Mesodermal cell (in vitro differentiated cells): ENCODE results near the gene MIAT.
A peak's percentile ranks its signal among the peaks of the same experiment; 100 is the strongest.

ENCODE experiments used
- H3K27ac ChIP-seq: 2 replicates; pipeline ENCODE4 v1.7.0; 2013; ENCODE audit warnings: mild to moderate bottlenecking, low read depth, low read length, moderate library complexity; ENCODE audit not compliant: severe bottlenecking
- H3K36me3 ChIP-seq: 2 replicates; pipeline ENCODE4 v1.7.1; 2013; ENCODE audit warnings: mild to moderate bottlenecking, low read length, moderate library complexity; ENCODE audit not compliant: control insufficient read depth, insufficient read depth
- H3K4me1 ChIP-seq: one replicate; pipeline ENCODE4 v1.7.1; 2013; ENCODE audit warnings: mild to moderate bottlenecking, low read length; ENCODE audit not compliant: insufficient read depth, control insufficient read depth, poor library complexity, severe bottlenecking
- H3K4me3 ChIP-seq: 2 replicates; pipeline ENCODE4 v1.7.0; 2013; ENCODE audit warnings: low read length, control low read depth, mild to moderate bottlenecking; ENCODE audit not compliant: insufficient read depth, poor library complexity, severe bottlenecking; ENCODE audit errors: extremely low read depth
- H3K9me3 ChIP-seq: 2 replicates; pipeline ENCODE4 v1.7.1; 2013; ENCODE audit warnings: mild to moderate bottlenecking, low read length, moderate library complexity; ENCODE audit not compliant: control insufficient read depth
- WGBS, 2 experiments: methylation state at CpG; one replicate each; pipeline ENCODE4 v1.1.5; 2013; ENCODE audit warnings: missing lambda C conversion rate in 2 of 2; ENCODE audit not compliant: insufficient coverage in 2 of 2; 5-methylcytosine and 5-hydroxymethylcytosine counted together

MIAT gene

GRCh38 chr22:26711205-26711963, 54.0 kb downstream of the MIAT start:
- Histone ChIP-seq H3K4me1 (peaks cover 24% of the 10 kb centered on the region), H3K36me3 (no peaks in the 10 kb centered on the region), H3K4me3 (no peak overlapping the region), H3K9me3 (no peaks in the 10 kb centered on the region), H3K27ac (no peak overlapping the region)
- WGBS, 2 experiments = 69 to 86% methylated on average over 3 of the region's 4 CpGs

GRCh38 chr22:26712158-26712557, 54.8 kb downstream of the MIAT start:
- no peaks in the 10 kb centered on the region for H3K9me3 ChIP-seq
- H3K36me3 ChIP-seq = no peaks in the 10 kb centered on the region
- WGBS, 2 experiments = 80 to 85% methylated on average over 8 of the region's 8 CpGs
- H3K4me1 ChIP-seq = peaks cover 25% of the 10 kb centered on the region
- no peak overlapping the region for H3K27ac ChIP-seq
- no peak overlapping the region for H3K4me3 ChIP-seq

- peak overlapping the region; percentile 72 for H3K27ac ChIP-seq
- no peaks in the 10 kb centered on the region for H3K36me3 ChIP-seq
- H3K4me3 ChIP-seq = no peak overlapping the region
- H3K4me1 ChIP-seq = peaks cover 31% of the 10 kb centered on the region
- 86 to 89% methylated on average over 12 of the region's 12 CpGs for WGBS, 2 experiments
- no peaks in the 10 kb centered on the region for H3K9me3 ChIP-seq
These were observed 56.5 kb downstream of the MIAT start for GRCh38 chr22:26713823-26714449.

GRCh38 chr22:26714971-26715370, 57.6 kb downstream of the MIAT start:
- H3K27ac ChIP-seq = peak overlapping the region; percentile 72
- WGBS, 2 experiments = 88 to 93% methylated on average over 7 to 11 of the region's 11 CpGs
- no peaks in the 10 kb centered on the region for H3K36me3 ChIP-seq
- H3K4me1 ChIP-seq = peaks cover 34% of the 10 kb centered on the region
- H3K4me3 ChIP-seq = no peak overlapping the region
- no peaks in the 10 kb centered on the region for H3K9me3 ChIP-seq

- no peaks in the 10 kb centered on the region for H3K36me3 ChIP-seq
- WGBS, 2 experiments = 94 to 95% methylated on average over 3 of the region's 6 CpGs
These were observed 58.1 kb downstream of the MIAT start for GRCh38 chr22:26715392-26715936.

GRCh38 chr22:26718488-26718887, 61.1 kb downstream of the MIAT start:
- H3K36me3 ChIP-seq = no peaks in the 10 kb centered on the region
- WGBS, 2 experiments = 97 to 100% methylated on average over 2 to 4 of the region's 5 CpGs
- peaks cover 30% of the 10 kb centered on the region for H3K4me1 ChIP-seq
- no peak overlapping the region for H3K4me3 ChIP-seq
- H3K27ac ChIP-seq = no peak overlapping the region
- H3K9me3 ChIP-seq = no peaks in the 10 kb centered on the region

More at GRCh38 chr22:26715392-26715936, 58.1 kb downstream of the MIAT start:
- no peak overlapping the region for H3K27ac ChIP-seq
- H3K4me3 ChIP-seq = no peak overlapping the region
- no peaks in the 10 kb centered on the region for H3K9me3 ChIP-seq
- H3K4me1 ChIP-seq = peaks cover 34% of the 10 kb centered on the region

GRCh38 chr22:26718905-26719304, 61.5 kb downstream of the MIAT start:
- no peaks in the 10 kb centered on the region for H3K36me3 ChIP-seq
- 78 to 83% methylated on average over 4 of the region's 4 CpGs for WGBS, 2 experiments
- peaks cover 26% of the 10 kb centered on the region for H3K4me1 ChIP-seq
- no peak overlapping the region for H3K4me3 ChIP-seq
- no peaks in the 10 kb centered on the region for H3K9me3 ChIP-seq
- H3K27ac ChIP-seq = peak overlapping the region; percentile 30

- Histone ChIP-seq H3K4me1 (peaks cover 11% of the 10 kb centered on the region), H3K9me3 (no peaks in the 10 kb centered on the region), H3K4me3 (no peak overlapping the region), H3K27ac (no peak overlapping the region), H3K36me3 (no peaks in the 10 kb centered on the region)
- WGBS, 2 experiments = 85 to 90% methylated on average over 2 to 3 of the region's 3 CpGs
These were observed 64.8 kb downstream of the MIAT start for GRCh38 chr22:26722159-26722558.

GRCh38 chr22:26724414-26724813, 67.0 kb downstream of the MIAT start:
- 90 to 95% methylated on average over 4 to 5 of the region's 6 CpGs for WGBS, 2 experiments
- Histone ChIP-seq H3K27ac (no peak overlapping the region), H3K36me3 (no peaks in the 10 kb centered on the region), H3K9me3 (no peaks in the 10 kb centered on the region), H3K4me3 (no peak overlapping the region), H3K4me1 (no peaks in the 10 kb centered on the region)

- 80 to 100% methylated on average over 1 of the region's 3 CpGs for WGBS, 2 experiments
- Histone ChIP-seq H3K27ac (no peak overlapping the region), H3K4me1 (no peaks in the 10 kb centered on the region), H3K4me3 (no peak overlapping the region), H3K36me3 (no peaks in the 10 kb centered on the region), H3K9me3 (no peaks in the 10 kb centered on the region)
These were observed 67.8 kb downstream of the MIAT start for GRCh38 chr22:26725012-26725676.
